HG03565 (cell line): ENCODE measurements around the gene DCDC2.
"Not testable (repeated sequence)": the region's sequence is repeated elsewhere in the genome, so short reads cannot be mapped to it uniquely, and the experiment has no call there.

Experiments
- ATAC-seq: cut with Tn5 transposase; IDR thresholded peaks from one replicate; pipeline ENCODE4 v1.9.1; 2021; ENCODE audit warnings: mild to moderate bottlenecking, moderate library complexity; ENCODE audit not compliant: unreplicated experiment

DCDC2 gene

DNA sequence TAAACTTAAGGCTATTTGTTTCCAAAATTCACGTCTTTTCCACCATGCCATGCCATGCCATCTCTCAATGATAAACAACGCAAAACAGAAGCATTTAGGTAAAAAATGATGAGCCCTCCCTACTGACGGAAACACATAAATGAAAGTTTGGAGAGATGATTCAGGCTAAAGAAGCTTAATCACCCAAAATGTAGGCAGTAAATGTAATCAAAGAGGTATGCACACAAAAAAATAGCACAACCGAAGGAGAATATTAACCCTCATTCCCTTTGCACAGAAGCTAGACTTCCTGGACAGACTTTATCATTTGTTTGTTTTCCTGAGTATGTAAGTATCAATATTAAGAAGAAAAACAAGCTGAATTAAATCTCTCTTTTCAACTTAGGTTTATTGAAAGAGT lies 28.8 kb downstream of the DCDC2 start:
- no peak for ATAC-seq

DNA sequence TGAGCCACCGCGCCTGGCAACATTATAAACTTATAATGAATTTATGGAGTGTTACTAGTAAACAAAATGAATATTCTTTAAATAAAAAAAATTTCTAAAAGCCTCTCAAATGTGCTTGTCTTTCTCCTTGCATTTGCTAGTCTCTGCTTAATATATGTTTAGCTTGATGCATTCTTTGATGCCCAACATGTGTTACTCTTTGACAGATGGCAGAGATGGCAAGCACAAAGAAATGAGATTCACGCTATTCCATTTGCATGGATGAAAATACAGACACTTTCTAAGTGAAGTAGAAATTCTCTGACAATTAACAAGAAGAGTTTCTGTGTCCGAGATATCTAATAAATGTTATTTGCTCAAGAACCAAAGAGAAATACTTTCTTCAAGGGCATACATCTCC lies 30.1 kb downstream of the DCDC2 start:
- no peak for ATAC-seq

DNA sequence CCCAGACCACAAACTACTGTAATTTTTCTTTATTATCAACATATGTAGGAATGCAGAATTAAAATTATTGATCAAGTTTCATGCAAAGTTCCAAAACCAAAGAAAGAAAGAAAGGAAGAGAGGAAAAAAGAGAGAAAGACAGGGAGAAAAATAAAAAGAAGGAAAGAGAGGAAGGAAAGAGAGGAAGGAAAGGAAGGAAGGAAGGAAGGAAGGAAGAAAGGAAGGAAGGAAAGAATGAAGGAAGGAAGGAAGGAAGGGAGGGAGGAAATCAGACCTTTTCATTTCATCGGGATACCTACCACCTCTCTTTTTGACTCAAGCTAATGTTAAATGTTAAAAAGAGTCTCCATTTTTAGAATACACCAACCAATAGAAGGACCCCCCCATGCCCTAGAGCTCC lies 31.9 kb downstream of the DCDC2 start:
- ATAC-seq = no peak

DNA sequence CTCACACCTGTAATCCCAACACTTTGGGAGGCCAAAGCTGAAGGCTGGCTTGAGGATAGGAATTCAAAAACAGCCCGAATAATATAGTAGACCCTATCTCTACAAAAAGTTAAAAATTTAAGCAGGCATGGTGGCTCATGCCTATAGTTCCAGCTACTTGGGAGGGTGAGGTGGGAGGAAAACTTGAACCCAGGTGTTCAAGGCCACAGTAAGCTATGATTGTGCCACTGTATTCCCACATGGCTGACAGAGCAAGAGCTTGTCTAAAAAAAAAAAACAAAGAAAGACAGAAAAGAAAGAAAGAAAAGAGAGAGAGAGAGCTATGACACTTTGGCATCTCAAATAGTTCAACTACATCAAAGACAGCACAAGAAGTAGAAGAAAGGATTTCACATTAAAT lies 33.2 kb downstream of the DCDC2 start:
- no peak for ATAC-seq

DNA sequence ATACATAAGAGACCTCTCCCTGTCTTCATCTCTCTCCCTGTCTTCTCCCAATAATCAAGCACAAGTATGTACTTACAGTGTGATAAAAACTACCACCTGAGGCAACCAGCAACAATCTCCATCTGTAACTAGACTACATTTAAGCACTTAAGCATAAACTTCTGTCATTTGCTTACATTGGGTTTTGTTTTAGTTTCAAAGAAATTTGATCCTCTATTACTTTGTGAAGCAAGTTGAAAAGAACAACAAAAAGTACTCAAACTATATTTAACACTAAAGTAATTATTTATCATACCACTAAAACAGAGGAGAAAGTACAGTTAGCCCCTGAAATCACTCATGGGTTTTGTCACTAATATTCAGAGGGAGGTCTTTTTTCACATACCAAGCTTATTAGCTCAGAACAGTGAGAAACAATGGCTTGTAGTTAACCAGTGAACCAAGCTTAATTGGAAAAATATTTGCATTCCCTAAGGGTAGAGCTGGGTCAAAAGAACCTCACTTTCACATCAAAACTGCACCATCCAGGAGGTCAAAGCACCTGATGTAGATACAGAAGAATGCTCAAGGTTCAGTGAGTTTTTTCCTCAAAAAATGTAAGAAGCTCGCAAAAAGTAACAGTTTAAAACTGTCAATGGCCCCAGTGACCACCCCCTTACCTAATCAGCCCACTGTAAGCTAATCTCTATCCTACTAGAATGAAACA lies 34.1 kb downstream of the DCDC2 start:
- ATAC-seq = no peak

DNA sequence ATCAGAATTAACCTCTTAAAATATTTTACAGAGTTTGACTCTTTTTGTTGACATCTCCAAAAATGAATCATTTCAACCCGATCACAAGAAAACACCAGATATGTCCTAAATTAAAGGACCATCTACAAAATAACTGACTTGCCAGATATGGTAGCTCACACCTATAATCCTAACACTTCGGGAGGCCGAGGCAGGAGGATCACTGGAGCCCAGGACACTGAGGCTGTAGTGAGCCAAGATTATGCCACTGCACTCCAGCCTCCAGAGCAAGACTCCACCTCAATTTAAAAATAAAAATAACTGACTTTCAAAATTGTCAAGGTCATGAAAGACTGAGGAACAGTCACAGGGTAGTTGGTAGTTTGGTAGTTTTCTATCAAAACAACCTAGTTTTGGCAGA lies 34.9 kb downstream of the DCDC2 start:
- no peak for ATAC-seq

DNA sequence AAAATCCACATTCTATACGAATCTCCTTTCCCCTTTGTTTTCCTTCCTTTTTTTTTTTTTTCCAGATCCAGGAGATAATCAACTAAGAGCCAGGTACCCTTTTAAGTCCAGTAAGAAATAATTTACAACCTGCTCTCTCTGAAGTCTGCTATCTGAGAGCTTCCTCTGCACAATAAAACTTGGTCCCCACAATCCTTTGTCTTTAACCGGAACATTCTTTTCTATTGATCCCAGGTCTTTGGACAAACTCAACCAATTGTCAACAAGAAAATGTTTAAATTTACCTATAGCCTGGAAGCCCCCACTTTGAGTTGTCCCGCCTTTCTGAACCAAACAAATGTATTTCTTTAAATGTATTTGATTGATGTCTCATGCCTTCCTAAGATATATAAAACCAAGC lies 35.4 kb downstream of the DCDC2 start:
- not testable (repeated sequence) for ATAC-seq

DNA sequence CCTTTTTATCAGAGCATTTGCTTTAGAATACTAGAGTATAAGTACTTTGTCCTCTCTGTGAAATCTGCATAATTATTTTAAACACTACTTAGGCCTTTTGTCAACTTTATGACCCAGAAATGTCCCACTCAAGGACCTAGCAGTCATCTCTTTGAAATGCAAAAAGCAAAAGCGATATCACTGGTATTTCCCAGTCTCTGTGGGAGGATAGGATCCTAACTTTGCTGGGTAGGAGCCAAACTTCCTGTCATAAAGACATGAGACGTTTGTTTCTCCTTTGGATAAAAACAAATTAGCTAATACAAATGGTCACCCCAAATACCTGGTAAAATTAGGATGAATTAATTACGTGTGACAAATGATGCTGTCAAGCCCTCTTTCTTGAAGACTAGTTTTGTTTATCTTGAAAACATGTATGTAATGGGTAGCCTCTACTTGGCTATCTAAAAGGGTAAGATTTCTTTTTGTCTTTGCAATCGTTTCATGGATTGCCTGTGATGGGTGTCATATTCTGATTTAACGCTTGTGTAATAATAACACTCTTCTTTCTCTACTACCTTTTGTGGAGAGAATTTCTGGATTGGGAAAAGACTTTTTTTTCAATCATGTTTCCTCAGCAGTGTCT lies 36.2 kb downstream of the DCDC2 start:
- no peak for ATAC-seq

DNA sequence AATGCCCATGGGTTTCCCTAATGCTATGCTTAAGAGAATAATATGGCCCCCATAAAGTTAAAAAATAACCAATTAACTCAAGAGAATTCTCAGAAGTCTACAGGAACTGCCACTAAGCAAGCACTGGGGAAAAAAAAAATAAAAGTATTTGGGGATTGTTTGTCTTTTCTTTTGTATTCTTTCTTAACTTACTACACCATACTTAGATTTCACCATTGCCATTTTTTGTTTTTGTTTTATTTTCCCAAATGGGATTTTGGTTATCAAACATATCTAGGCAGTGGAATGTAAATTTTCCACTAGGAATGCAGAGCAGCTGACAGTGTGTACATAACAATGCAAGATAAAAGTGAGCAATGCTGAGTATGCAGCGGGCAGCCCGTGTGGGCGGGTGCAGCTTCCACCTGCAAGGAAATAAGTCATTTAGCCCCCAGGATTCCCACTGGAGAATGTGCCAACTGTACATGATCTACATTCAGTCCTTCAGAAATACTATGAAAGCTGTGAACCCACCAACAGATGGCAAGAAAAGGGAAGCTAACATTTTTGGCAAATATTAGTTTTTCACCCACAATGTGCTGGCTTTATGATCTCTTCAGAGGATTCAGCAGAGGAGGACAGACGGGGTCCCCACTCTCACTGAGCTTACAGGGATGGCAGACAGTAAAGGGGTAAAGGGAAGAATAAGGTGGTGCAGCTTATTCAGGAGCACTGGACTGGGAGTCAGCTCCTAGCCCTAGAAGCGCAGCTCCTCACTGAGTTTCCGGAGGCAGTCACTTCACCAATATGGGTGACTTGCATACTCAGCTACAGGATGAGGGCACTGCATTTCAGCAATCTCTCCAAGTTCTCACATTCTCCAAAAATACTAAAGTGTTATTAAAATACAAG lies 44.4 kb downstream of the DCDC2 start:
- no peak for ATAC-seq

DNA sequence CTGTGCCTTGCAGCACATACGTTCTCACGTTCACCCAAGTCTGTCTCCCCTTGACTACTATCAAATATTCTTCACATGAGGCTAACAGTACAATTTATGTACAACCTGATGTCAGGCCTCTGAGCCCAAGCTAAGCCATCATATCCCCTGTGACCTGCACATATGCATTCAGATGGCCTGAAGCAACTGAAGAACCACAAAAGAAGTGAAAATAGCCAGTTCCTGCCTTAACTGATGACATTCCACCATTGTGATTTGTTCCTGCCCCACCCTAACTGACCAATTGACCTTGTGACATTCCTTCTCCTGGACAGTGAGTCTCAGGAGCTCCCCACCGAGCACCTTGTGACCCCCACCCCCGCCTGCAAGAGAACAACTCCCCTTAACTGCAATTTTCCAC lies 46.1 kb downstream of the DCDC2 start:
- ATAC-seq = not testable (repeated sequence)

DNA sequence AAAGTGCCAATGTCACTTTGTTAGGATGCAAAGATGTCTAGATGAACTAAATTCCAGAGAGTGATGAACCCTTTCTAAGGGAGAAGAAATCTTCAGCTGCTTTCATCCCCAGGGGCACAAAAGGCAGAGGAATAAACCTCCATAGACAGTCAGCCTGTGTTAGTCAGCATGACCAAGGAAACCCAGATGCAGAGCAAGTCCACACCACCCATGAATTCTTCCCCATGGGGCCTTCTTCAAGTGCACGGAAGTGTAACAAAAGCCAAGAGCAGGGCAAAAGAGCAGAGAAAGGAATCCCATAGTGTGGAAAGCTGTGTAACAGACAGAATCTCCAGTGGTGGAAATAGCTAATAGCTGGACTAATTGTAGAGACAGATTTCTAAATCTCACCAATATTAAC lies 50.0 kb downstream of the DCDC2 start:
- no peak for ATAC-seq

DNA sequence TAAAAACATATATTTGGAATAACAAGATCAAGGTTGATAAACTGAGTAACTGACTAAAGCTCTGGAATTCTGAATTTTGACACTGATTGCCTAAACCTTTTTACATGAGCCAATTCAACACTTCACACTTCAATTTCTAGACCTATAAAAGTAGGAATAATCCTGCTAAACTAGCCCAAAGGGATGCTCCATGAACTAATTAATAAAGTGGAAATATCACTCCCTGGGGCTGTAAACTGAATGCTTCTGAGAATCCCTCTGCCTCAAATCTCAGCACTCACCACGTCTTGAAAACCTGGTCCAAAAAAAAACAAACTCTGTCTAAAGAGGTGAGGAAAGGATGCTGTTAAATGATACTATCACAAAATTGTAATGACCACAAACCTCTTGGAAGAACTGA lies 50.9 kb downstream of the DCDC2 start:
- no peak for ATAC-seq

DNA sequence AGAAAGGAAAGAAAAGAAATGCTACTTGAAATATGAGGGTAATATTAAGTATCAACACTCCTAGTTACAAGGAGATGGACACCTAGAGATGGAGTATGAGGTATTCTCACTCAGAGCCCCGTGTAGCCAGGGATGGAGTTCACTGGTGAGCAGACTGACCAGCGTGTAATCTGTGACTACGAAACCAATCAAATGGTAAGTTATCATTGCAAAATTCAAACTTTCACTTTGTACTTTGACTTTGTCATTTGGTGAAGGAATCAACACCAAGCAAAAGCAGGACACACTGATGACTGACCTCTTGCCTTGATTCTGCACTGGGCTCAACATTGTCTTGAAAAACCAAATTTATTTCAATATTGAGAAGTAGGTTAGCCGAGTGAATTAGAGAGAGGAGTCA lies 51.8 kb downstream of the DCDC2 start:
- ATAC-seq = no peak

DNA sequence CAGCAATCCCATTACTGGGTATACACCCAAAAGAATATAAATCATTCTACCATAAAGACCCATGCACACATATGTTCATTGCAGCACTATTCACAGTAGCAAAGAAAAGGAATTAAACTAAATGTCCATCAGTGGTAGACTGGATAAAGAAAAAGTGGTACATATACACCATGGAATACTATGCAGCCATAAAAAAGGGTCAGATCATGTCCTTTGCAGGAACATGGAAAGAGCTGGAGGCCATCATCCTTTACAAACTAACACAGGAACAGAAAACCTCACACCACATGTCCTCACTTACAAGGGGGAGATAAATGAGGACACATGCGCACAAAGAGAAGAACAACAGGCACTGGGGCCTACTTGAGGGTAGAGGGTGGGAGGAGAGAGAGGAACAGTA lies 60.9 kb downstream of the DCDC2 start:
- no peak for ATAC-seq

DNA sequence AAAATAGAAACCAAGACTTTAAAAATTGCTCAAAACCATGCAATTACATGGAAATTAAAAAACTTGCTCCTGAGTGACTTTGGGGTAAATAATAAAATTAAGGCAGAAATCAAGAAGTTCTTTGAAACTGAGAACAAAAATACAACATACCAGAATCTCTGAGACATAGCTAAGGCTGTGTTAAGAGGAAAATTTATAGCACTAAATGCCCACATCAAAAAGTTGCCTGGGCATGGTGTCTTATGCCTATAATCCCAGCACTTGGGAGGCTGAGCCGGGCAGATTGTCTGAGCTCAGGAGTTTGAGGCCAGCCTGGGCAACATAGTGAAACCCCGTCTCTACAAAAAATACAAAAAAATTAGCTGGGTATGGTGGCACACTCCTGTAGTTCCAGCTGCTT lies 64.0 kb downstream of the DCDC2 start:
- not testable (repeated sequence) for ATAC-seq

DNA sequence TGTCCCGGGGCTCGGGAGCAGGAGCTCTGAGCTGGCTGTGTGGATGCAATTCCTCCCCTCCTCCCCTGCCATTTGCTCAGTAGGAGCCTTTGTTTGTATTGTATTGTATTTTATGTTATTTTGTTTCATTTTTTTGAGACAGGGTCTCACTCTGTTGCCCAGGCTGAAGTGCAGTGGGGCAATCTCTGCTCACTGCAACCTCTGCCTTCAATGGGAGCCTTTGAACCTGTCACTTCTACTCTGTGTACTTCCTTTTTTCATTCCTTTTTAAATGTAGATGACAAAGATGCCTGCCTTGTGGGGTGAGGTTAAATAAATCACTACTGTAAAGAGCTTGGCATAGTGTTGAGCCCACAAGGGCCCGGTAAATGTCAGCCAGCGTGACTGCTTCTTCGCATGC lies 70.6 kb downstream of the DCDC2 start:
- ATAC-seq = no peak

DNA sequence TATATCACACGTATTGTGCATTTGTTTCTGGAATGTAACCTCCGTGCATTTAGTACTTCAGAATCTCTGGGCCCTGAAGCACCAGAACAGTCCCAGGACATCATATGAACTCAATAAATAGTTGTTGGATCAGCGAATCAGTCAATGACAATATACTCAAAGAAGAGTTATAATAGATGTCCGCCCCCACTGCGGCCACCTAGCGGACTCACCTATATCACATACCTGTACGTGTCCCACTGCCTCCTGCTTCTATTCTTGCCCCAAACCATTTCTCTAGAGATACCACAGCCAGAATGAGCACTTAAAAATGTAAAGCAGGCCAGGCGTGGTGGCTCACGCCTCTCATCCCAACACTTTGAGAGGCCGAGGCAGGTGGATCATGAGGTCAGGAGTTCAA lies 73.9 kb downstream of the DCDC2 start:
- no peak for ATAC-seq

DNA sequence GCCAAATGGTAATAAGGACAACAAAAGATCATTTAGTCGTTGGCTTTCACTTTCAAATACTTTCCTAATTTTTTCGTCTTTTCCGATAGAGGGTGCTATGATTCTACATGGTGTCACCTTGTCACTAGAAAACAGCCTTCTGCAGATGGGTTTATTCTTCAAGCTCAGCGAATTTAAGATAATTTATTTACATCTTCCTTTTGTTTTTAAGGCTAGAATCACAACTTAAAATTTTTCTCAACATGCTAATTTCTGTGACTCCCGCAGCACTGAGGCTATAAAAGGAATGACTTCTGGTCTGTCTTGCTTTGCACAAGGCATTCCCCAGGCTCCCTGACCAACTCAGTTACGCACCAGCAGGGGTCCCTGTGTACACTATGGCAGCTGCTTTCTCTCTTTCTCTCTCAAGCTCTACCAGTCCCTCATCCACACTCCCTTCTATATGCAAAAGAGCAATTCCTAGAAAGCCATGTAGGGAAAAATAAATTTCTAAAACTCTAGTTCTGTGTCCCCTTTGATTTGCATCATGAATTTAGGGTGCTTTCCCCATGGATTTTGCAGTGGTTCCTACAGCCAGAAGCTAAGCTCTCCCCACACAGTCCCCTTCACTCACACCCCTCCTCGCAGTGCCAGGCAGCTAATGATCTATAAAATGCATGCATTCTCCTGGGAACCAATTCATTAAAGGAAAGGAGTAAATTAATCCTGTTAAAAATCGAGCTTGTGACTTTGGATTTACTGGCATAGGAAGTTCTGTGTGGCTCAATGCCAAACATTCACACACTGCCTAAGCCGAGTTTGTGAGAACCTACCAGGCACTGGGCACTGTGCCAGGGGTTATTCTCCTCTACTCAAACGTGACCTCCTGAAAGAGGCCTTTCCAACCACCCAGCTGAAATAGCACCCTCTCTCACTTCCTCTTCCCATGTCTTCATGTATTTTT lies 74.5 kb downstream of the DCDC2 start:
- peak; percentile 79 for ATAC-seq

DNA sequence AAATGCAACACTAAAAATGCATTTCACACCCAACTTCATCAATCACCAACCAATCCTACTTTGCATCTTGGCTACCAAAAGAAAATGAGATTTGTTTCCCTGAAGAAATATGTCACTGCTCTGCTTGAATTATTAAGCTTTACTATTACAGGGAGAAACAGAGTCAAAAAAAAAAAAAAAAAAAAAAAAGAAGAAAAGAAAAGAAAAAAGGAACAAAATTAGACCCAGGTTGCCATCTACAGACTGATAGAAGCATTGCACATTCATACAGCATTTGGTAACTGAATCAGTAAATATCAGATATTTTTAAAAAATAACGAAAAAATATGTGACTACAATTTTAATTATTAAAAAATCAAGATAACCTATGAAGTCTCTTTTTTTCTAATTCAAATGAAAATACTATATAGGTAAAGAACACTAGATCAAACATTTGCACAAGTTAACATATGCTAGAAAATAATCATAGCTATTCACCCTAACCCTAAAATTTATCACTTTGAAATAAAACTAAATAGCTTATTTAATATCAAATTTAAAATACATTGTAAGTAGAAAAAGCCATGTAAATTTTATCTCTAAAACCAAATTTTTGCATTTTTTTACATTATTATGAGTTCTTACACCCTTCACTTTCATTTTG lies 83.3 kb downstream of the DCDC2 start:
- ATAC-seq = no peak

DNA sequence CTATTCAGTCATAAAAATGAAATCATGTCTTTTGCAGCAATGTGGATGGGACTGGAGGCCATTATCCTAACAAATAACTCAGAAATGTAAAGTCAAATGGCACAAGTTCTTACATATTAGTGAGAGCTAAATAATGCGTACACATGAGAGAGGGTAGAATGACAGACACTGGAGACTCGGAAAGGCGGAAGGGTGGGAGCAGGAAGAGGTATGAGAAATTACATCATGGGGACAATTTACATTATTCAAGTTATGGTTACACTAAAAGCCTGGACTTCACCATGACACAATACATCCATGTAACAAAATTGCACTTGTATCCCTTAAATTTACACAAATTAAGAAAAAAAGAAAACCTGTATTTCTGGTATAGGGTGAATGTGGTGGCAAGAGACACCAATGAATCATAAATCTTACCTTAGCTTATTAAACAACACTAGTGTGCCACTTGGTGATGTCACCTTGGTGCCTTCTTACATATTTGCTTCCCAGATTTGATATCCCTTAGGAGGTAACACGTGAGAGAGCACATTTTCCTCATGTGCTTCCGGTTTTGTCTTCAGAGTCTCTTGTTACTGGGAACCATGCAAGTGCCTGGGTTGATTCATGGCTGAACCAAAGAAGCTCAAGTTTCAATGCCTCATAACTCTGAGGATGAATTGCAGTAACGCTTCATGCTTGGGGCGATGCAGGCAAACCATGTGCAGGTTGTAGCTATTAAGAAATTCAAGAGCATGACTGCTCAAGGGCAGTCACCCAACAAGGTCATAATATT lies 84.6 kb downstream of the DCDC2 start:
- no peak for ATAC-seq
